Esophagus mucosa (tissue), 1 donor: ENCODE measurements around the gene NAXD. TPM values are rescaled to one million over a fixed set of nuclear protein-coding genes. Genes with fewer than 3 reads are reported as not detected.
"Not testable (repeated sequence)": the region's sequence is repeated elsewhere in the genome, so short reads cannot be mapped to it uniquely, and the experiment has no call there.

Source experiments
- ATAC-seq: fragments of 200-7000 bp; cut with Tn5 transposase; one replicate; pipeline ENCODE4 v1.9.1; 2020
- total RNA-seq: library from RNA; stranded (reverse); gene quantifications from one replicate; pipeline ENCODE4 v1.2.4, GENCODE V29; 2023
- donor health status: DM: yes; HTN: yes; CAD: no.

The NAXD gene
- total RNA-seq, 1 donor from 2014 or later = 21.4 TPM

DNA sequence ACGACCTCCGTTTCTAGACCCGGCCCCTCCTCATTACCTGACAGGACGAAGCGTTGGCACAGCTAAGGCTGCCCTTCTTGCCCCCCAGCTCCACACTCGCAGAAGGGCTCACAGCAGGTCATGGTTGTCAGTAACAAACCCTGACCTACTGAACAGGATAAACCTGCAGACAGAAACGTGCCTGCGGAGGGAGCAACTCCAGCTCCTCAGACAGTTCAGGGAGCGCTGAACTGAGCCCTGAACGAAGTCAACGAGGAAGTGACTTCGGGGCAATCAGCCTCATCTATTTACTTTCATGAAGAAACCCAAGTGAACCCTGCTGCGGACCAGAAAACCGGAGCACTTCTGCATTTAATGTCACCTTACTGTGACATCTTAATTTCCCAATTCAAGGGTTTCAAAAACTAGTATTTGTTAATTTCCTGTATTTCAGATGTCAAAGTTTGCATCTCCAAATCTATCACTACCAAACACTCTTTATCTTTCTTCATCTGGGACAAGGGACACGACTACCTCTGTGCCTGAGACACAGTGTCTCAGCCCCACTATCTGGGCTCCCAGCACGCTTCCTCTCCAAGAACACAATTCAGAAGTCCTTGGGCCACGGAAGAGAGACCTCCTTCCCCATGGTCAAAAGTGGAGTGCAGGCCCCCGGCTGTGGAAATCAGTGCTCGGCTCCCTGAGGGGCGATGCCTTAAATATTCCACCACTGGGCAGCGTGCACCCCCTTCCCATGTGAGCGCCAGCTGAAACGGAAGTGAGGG lies 50.3 kb downstream of the NAXD start:
- ATAC-seq = peak; percentile 26

DNA sequence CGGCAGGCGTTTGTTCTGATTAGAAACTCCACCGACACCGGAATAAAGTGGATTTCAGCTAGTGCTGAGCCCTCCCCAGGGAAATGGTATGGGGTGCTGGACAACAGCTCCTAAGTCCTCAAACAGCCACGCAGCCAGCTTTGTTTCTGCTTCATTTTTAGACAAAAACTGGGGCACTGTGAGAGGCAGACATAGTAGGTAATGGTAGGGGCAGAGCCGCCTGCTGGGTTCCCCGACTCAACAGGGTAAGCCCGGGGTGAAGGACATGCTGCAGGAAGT lies 50.8 kb downstream of the NAXD start:
- ATAC-seq = no peak

DNA sequence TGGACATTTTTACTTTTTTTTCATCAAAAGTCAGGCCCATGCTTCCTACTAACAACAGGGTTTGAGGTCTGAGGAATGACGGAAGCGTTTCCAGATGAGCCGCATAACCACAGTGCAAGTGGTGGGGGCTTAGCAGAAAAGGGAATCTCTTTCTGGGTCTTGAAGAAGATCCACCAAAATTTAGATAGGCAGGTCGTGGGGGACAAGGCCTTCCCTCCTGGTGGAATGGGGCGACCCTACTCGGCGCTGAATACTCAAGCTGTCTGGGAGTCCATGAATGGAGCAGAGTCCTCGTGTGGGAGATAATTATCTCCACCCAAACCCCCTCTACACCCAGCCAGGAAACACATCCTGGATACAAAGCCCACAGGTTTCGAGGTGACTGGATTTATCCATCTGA lies 53.7 kb downstream of the NAXD start:
- no peak for ATAC-seq

DNA sequence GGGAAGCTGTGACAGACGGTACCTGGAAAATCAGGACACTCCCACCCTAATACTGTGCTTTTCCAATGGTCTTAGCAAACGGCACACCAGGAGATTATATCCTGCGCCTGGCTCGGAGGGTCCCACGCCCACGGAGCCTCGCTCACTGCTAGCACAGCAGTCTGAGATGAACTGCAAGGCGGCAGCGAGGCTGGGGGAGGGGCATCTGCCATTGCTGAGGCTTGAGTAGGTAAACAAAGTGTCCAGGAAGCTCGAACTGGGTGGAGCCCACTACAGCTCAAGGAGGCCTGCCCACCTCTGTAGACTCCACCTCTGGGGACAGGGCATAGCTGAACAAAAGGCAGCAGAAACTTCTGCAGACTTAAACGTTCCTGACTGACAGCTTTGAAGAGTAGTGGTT lies 54.5 kb downstream of the NAXD start:
- ATAC-seq = not testable (repeated sequence)

DNA sequence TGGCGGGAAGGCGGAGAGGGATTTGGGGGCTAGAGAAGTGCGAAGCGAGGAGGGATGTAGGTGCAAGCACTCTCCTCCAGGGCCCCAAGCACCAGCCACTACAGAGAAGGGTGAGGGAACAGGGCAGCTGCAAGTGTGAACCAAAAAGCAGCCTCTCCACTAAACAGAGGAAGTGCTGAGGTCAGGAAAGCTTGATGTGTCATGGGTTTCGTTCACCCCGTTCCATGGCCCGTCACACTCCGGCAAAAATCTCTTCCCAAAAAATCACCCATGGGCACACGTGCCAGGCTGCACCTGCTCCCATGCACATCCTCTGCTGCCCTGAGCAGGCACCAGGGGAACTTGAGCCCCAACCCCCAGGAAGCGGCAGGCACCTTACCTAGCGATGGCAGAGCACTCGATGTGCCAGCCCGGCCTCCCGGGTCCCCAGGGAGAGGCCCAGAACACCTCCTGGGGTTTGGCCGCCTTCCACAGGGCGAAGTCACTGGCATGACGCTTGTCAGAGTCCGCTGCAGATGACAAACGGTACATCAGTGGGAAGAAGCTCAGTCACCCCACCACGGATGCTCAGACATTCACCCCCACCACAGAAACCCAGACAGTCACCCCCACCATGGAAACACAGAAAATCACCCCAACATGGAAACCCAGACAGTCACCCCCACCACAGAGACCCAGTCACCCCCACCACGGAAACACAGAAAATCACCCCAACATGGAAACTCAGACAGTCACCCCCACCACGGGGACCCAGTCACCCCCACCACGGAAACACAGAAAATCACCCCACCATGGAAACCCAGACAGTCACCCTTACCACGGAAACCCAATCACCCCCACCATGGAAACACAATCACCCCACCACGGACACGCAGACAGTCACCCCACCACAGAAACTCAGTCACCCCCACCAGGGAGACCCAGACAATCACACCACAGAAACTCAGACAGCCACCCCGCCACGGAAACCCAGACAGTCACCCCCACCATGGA lies 61.5 kb downstream of the NAXD start:
- peak; percentile 67 for ATAC-seq

DNA sequence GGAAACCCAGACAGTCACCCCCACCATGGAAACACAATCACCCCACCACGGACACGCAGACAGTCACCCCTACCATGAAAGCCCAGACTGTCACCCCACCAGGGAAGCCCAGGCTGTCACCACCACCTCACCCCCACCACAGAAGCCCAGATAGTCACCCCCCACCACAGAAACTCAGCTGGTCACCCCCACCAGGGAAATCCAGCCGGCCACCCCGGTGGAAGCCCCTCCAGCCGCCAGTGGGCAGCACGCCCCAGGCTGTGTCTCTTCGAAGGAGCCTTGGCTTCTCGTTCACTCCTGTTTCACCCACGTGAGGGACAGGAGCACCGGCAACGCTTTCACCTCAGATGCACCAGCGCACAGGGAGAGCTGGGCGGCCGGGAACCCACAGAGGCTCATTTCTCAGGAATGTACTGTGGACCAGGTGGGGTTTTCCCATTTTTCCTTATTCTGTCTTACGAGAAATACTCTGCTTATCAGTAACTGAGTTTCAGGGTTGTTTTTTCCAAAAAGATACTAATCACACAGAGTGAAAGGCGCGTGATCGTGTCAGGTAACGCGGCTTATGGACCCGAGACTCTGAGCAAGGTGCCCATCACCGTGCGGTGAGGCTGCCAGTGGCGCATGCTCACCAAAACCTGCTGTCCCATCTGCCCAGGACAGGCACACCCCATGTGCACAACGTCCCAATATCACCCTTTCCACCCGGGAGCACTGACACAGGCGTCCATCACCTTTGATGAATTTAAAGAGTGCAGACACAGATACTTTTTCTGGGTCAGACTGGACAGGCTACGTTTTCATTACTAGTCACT lies 62.6 kb downstream of the NAXD start:
- ATAC-seq = no peak

DNA sequence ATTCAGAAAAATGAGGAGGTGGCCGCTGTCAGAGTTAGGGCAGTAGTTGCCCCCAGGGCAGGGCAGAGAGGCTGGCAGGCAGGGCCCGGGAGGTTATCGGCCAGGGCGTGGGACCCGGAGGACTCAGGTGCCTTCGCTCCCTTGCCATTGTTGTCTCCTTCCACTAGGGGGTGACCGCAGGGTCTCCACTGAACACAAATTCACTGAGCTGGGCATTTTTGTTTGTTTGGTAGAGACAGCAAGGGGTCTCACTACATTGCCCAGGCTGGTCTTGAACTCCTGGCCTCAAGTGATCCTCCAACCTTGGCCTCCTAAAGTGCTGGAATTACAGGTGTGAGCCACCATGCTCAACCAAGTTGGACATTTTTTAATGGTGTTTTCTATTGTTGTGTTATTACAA lies 65.5 kb downstream of the NAXD start:
- no peak for ATAC-seq

DNA sequence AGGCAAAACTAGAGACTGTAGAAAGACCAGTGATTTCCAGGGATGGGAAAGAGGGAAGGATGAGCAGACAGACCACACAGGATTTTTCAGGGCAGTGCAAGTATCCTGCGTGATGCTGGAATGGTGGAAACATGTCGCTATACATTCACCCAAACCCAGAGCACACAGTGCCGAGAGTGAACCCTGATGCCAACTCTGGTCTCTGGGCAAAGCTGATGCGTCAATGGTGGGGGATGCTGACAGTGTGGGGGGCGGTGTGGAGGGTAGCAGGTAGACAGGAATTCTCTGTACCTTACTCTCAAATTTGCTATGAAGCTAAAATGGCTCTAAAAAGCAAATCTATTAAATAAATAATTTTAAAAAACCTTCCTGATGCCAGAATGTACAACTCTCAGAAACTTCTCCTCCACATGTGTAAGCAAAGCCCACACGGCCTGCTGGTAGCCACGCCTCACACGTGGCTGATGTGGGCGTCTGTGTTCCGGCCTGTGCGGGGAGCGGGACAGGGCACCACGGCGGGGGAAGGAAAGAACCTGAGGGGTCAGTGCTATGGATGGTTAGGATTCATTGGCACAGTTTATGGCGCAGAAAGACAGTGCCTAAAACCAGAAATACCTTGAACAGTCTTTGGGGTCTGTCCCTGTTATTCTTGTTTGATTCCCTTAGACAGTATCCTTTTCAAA lies 66.7 kb downstream of the NAXD start:
- no peak for ATAC-seq

DNA sequence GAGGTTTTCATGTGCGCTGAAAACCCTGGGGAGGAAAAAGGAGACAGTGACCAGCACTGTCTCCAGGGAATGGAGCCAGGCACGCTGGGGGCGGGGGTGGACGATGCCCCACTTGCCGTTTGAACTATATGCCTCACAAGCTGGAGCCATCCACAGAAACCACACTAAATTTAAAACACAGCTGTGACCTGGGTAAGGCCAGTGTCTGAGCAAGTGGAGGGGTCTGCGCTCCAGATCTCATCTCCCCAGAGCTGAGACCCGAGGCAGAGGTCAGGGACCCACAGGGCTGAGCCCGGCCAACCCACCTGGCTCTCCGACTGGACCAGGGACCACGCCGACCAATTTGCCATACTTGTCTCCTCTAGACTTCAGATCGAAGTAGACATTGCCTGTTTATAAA lies 67.4 kb downstream of the NAXD start:
- no peak for ATAC-seq

DNA sequence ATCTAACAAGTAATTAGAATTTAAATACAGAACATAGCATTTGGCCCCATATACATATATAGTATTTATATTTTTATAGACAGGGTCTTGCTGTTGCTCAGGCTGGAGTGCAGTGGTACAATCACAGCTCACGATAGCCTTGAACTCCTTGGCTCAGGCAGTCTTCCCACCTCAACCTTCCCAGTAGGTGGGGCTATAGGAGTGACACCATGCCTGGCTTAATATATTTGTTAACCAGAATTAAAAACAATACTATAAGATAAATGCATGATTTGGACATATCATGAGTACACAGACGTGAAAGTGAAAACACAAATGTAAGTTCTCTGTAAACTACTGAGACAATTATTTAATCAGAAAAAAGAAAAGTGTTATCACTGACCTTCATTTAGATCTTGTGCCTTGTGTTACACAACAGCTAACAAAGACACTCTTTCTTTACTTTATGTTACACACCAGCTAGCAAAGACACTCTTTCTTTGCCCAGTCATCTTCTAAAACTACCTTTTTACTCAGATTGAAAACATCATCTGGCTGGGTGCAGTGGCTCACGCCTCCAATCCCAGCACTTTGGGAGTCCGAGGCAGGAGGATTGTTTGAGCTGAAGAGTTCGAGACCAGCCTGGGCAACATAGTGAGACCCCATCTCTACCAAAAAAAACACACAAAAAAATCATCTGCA lies 68.0 kb downstream of the NAXD start:
- peak; percentile 68 for ATAC-seq

DNA sequence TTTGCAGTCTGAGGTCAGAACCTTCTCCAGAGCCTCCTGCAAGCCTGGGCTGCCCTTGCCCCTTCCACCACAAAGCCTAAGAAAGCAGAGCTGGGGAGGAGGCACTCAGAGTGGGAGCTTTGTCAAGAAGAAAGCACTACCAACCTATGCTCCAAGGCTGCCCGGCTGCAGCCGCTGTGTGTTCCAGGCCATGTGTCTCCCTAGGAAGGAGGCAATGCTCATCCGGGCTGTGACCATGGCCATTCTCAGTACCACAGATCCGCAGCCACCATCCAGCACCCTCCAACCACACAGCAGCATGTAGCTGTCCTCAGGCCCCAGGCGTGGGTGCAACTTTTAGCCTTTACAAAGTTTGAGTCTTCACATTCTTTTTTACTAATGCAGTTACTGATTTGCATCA lies 68.6 kb downstream of the NAXD start:
- ATAC-seq = no peak

DNA sequence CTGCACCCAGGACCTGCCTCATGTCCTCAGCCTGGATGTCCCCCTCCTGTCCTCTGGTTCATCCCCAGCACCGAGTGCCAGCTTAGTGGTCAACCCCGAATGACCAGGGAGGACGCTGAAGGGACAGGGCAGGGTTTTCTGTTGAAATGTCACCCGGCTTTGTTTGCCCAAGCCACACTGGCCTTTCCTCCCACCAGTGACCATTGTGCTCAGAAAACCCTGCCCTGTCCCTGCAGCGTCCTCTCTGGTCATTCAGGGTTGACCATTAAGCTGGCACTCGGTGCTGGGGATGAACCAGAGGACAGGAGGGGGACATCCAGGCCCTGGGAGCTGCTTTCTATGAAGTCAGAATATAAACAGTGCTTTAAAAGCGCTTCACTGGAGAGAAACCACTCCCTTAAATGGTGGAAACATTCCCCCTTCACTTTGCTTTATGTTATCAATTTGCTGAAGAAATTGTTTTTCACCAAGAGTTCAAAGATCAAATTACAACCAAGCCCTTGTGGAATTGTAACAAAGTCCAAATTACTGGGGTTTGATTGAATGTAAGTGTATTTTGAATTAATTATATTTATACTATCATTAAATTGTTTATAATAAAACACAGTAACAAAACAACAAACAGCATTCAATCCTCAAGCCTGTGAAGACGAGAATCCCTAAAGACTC lies 69.2 kb downstream of the NAXD start:
- no peak for ATAC-seq

DNA sequence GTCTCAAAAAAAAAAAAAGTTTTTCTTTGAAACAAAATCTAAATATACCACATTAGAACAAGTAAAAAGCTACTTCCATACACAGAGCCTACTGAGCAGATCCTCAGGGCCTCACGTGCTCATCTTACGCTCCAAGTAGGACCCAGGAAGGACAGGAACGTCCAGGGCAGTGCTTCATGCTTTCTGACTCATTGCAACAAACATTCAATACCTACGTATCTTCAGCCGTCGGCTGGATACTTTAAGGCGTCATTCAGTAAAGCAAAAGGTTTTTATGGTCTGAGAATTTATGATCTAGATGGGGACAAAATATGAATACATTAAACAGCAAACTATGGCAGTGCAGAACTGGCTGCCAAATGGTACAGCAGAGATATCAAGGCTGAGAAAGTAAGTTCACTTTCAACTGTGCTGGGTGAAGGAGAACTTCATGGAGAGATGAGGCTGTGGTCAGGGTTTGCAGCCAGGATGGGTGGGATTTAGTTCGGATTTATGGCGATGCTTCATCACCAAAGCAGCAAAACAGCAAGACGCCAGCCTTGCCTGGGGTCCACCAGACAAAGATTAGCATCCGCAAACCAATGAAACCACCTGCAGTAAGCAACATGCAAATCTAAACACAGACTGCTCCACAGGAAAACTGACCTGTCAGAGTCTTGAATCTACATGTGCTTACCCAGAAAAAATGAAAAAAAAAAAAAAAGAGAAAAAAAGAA lies 70.1 kb downstream of the NAXD start:
- ATAC-seq = no peak

DNA sequence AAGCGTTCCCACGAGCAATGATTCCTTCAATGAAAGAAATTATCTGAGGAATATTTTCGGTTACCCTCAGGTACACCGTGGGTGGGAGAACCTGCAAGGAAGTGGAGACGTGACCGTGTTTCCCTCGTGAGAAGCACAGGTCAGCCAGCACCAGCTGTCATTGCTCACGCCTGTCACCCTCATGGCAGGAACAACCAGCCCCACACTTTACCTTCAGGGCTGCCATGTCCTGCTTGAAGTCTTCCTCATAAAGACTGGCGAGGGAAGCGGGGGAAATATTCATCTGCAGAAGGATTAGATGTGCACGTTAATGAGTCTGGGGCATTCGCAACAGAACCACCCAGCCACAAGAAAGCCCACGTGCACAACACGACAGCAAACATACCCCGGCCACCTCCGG lies 72.4 kb downstream of the NAXD start:
- no peak for ATAC-seq

DNA sequence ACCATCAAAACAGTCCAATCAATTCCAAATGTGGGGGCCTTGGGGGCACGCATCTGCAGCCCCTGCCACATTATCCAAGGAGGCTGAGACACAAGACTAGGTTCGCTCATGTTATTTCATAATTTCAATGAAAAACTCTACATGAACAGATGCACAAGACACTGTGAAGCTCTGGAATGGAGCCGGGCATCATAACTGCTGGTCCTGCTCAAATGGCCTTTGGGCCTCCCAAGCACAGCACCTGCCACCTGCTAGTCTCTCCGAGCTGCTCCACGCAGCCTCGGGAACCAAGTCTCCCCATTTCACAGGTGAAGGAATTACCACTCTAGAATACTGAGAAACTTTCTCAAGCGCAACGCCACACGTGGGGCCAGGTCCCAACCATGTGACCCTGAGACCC lies 73.7 kb downstream of the NAXD start:
- no peak for ATAC-seq

Other genes starting within 250 kb of the NAXD start
- gene RAB20, start 53.8 kb upstream of the NAXD start, total RNA-seq = 1.6 TPM
- gene CARS2, start 90.6 kb downstream of the NAXD start, total RNA-seq = 35.5 TPM
- 4.3 TPM for gene ING1, start 98.2 kb downstream of the NAXD start, total RNA-seq